Globus pallidus (tissue), 1 donor: Measurements from ENCODE around the gene IVD.

Experiments
- DNase-seq: peaks from one replicate; pipeline ENCODE4 v3.0.0-alpha.2; 2015; ENCODE audit warnings: low spot score

The IVD gene

DNA sequence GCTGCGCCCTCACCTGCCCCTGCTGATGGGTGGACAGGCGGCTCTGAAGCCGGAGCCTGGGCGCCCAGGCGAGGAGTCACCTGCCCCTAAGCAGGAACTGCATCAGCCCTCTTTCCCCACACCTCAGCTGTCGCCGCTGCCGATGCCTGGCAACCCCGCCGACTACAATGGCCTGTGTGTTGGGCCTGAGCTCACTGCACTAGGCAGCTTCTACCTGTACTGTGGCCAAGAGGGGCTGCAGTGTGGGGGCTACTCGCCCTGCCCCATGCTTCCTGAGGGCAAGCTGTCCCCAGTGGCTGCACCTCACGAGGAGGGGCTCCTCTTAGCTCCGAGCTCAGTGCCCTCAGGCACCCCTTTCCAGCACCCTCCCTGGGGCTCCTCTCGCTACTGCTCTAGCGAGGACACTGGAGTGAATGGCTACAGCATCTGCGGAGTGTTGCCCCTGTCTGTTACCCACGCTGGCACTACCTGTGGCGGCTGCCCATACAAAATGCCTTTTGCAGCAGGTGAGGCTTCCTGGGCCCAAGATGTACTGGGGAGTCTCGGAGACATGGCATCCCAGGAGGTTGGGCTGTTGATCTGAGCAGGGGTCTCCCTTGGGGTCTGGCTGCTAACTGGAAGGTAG lies 53.9 kb downstream of the IVD start:
- no peak for DNase-seq

DNA sequence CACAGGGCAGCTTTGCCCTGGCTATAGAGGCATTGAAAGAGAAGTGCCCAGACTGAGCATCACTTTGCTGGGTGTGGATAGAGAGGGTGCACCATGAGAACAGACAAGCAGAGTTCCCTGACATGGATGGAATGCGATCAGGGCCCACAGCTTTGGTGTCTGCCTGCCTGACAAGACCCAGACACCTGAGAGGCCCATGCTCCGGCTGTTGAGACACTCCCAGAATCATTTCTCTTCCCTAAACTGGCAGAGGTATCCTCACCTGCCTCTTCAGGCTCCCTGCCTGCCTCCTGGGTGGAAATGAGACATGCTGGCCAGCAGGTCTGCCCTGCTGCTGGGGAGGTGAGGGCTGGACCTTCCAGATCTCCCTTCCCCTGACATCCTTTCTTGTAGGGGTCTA lies 54.8 kb downstream of the IVD start:
- no peak for DNase-seq

DNA sequence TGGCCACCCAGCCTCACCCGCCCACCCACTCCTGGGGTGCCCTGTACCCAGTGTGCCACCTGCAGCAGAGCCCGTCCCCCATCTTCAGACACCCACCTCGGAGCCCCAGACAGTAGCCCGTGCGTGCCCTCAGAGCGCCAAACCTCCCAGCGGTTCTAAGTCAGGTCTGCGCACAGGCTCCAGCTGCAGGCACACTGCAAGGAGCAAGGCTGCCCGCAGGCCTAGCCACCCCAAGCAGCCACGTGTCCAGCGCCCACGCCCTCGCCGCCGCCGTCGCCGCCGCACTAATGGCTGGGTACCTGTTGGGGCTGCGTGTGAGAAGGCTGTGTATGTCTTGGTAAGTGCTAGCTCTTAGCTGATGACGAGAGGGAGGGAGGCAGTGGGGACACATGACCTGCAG lies 56.4 kb downstream of the IVD start:
- DNase-seq = no peak

DNA sequence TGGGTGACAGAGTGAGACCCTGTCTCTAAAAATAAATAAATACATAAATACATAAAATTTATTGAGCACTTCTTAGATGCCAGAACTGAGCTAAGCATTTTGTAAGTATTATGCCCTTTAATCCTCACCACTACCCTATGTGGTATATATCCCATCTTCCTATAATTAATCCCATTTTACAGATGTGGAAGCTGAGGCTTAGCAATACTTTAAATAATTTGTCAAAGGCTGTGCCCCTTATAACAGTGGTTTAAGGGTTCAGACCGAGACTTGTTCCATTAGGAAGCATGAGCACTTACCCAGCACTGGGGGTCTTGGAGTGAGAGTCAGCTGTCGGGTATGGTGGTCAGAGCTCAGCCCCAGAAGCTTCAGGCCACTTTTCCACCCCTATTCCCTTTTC lies 57.7 kb downstream of the IVD start:
- DNase-seq = no peak

DNA sequence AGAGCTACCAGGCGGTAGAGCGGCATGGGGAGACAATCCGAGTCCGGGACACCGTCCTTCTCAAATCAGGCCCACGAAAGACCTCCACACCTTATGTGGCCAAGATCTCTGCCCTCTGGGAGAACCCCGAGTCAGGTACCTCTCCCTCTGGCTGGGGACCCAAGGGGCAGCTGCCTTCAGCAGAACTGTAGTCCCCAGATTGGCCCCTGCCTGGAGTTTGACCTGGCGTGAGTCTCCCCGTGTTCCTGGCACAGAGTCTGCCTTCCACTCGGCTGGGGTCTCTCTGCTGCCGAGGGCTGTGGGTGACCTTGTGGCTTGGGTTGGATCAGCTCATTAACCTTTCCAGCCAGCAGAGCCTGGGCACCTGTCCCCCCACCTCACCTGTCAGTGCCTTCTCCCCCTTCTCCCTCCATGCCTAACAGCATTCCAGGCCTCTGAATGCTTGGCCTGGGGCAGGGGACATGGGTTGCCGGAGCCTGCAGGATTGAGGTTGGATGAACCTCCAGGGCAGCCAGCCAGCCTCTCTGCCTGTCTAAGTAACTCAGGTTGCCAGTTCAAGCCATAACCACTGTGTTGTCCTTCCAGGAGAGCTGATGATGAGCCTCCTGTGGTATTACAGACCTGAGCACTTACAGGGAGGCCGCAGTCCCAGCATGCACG lies 58.4 kb downstream of the IVD start:
- DNase-seq = no peak

DNA sequence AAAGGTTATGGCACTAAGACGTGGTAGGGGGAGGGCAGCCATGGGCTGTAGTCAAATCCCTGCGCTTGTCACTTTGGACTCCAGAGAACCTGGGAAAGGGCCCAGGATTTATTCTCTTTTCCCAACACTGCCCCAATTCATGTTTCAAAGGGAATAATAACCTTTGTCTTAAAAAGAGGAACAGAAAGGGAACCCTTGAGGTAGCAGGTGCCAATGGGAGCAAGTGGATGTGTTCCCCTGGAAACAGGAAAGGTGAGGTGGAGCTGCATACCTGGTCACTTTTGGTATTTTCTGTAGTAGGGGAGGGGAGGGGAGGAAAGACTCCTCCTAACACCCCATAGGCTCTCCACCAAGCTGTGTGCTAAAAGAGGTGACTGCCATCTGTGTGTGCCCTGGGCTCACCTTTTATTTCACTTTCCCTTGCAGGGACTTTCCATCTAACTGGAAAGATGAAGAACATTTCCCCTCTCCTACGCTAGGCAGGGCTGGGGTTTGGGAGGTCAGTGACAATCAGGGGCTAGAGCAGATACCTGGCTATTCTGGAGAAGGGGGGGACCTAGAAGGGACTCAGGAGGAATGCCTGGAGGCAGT lies 59.1 kb downstream of the IVD start:
- DNase-seq = no peak

DNA sequence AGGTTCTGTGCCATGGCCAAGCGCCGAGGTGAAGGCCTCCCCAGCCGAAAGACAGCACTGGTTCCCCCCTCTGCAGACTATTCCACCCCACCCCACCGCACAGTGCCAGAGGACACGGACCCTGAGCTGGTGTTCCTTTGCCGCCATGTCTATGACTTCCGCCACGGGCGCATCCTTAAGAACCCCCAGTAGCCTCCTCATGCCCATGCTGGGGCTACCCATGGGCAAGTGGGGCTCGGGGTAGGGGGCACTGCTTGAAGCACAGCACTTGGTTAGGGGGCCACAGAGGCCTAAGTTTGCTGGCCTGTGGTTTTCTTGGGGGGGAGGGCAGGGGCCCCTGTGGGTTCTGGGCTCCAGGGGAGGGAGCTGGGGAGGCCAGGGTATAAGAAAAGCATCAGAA lies 60.3 kb downstream of the IVD start:
- no peak for DNase-seq

DNA sequence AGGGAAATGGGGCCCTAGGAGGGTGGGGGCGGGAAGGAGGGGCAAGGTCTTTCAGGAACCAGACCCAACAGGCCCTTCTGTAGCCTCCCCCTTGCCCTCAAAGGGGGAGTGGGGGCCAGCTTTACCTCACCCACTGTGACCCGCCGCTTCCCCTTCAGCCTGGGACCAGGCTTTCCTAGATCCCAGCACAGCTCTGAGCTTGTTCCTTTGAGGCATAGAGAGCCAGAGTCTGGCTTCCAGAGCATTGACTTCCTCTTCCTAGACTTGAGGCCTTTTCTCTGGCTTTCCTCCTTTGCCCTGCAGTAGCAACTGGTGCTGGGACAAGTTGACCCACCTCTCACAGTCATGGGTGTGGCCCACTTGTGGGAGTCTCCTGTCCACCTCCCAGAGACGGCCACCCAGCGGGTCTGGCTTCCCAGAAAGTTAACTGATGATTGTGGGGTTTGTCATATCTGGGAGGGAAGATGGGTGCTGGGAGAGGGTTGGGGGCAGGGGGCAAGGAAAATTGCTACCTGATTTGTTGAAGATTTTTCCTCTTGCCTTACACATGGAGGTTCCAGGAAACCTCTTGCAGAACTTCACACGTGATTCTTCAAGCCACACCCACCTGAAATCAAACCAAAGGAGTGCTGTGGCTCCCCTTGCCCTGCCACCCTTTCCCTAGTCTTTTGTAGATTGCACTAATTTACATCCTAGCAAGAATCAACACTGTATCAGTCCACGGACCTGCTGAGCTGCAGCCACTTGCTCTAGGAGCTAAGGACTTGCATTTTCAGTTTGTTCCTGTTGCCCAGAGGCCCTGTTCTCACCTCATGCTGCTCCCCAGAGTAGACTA lies 61.0 kb downstream of the IVD start:
- DNase-seq = no peak

DNA sequence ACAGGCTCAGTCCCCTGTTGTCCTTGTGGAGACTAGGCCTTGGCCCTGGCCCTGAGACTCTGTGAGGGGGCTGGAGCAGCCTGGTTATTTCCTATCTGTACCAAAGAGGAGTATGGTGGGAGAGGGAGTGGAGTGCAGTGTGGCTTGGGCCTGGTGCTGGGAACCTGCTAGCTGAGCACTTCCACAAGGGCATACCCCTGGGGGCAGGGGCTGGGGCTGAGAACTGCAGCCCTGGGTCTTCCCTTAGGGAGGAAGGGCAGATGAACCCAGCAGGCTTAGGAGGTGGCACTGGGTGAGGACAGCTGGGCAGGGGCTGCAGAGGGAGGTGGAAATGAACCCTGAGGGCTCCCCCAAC lies 61.6 kb downstream of the IVD start:
- DNase-seq = no peak

DNA sequence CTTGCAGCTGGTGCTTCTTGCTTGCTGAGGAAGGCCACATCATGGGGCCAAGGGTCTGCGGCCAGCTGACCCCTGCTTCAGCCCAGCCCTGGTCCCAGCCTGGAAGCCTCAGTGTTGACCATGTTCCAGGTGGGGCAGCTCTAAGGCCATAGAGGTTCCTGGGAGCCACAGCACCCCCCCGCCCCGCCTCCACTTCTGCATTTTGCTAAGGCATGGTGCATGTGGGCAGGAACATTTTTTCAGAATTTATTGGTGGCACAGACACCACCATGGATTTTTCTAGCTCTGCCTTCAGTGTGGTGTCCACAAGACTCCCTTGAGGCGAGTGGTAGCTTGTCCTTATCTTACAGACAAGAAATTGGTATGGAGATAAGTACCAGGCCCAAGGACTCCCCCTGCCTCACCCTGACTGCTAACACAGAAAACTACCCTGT lies 63.3 kb downstream of the IVD start:
- DNase-seq = no peak

DNA sequence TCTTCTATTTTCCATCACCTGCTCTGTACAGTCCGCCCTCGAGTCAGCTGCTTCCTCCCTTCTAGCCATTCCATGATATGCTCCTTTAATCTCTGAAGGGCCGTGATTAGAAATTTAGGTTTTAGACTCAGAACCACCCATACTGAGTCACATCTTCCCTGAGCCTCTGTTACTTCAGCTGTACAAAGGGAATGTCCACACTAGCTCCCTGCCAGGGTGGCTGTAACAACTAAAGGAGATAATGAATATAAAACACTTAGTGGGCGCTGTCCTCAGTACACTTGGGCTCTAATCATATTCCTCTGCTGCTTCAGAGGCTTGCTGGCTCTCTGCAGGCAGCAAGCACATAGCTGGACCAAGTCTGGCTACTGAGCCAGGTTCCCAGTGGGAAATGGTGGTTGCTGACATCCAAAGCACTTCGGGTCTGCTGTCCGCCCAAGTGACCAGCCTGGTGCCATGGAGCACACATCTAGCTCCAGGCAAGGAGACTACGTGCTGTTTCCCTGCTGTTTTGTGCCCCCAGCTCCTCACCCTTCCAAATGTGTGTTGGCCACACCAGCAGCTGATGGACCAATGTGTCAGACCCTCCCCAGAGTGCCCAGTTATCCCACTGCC lies 64.3 kb downstream of the IVD start:
- DNase-seq = no peak

DNA sequence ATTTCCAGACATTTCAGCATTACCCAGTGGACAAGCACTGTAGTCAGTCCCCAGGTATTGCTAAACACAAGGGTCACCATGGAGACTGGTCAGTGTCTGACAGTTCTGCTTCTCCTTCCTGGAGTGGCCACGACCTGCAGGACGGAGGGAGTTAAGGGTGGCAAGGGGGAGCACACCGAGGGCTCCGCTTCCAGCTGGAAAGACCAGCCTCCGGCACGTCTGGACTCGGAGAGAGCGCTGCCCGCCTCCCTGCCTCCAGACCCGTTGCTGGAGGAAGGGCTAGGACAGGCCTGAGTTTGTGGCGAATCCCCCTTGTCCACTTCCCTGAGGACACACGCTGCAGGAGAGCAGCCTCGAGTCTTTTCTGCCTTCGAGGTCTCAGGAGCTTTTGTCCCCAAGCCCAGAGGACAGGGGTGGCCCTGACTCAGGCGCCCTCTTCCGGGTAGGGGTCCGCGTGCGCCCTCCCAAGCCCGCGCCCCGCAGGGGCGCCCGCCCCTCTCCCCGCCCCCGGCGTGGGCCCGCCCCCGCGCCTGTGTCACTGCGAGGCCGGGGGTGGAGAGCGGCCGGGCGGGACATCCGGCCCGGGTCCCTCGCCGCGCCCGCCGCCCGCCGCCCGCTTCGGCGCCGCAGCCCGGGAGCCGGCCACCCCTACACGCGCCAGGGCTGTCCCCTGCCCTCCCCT lies 65.0 kb downstream of the IVD start, which contains the start of gene CHST14:
TSS of gene CHST14 (plus strand) at position 562 of the 682 bp plus-strand sequence. CDS start 230 bp downstream, outside the sequence.
- DNase-seq = peak; percentile 48
